Fibroblast of lung (primary cell): Measurements from ENCODE around the gene CRYBB1. TPM values are rescaled to one million over a fixed set of nuclear protein-coding genes. Genes with fewer than 3 reads are reported as not detected.

ENCODE experiments used
- DNase-seq, 2 donors: peaks; one replicate each; pipeline versions ENCODE4 v3.0.0 to v3.0.0-alpha.2; 2010; ENCODE audit warnings: low read depth in 2 of 2
- H2AFZ ChIP-seq: 2 replicates; pipeline ENCODE4 v1.5.1; 2012; ENCODE audit warnings: low read length, control low read depth, inconsistent platforms
- H3K27ac ChIP-seq: 2 replicates; pipeline ENCODE4 v1.5.1; 2011; ENCODE audit warnings: low read length, control low read depth; ENCODE audit not compliant: insufficient read depth
- H3K27me3 ChIP-seq: 2 replicates; pipeline ENCODE4 v1.5.1; 2011; ENCODE audit warnings: mild to moderate bottlenecking, low read length; ENCODE audit not compliant: control insufficient read depth, insufficient read depth
- H3K36me3 ChIP-seq: 2 replicates; pipeline ENCODE4 v1.5.1; 2011; ENCODE audit warnings: low read length; ENCODE audit not compliant: control insufficient read depth, insufficient read depth
- H3K4me1 ChIP-seq: 2 replicates; pipeline ENCODE4 v1.5.1; 2011; ENCODE audit warnings: low read length; ENCODE audit not compliant: control insufficient read depth, insufficient read depth; ENCODE audit errors: extremely low read depth
- H3K4me2 ChIP-seq: 2 replicates; pipeline ENCODE4 v1.5.1; 2011; ENCODE audit warnings: low read length, control low read depth; ENCODE audit not compliant: insufficient read depth; ENCODE audit errors: extremely low read depth
- H3K4me3 ChIP-seq, 4 experiments: fragments of 200-600 bp in 1 of 4; sonication (generic) in 1 of 4; replicated peaks in 1 of 4; 2 replicates each; pipeline ENCODE4 v1.5.1; 2011 to 2016; ENCODE audit warnings: low read length in 4 of 4, low read depth in 3 of 4, mild to moderate bottlenecking in 3 of 4, control low read depth in 2 of 4, inconsistent platforms in 1 of 4, mixed read lengths in 1 of 4; ENCODE audit not compliant: insufficient read depth in 1 of 4; ENCODE audit errors: control extremely low read depth in 1 of 4
- H3K79me2 ChIP-seq: 2 replicates; pipeline ENCODE4 v1.5.1; 2012; ENCODE audit warnings: mild to moderate bottlenecking, low read length, inconsistent platforms; ENCODE audit not compliant: control insufficient read depth, insufficient read depth
- H3K9ac ChIP-seq: 2 replicates; pipeline ENCODE4 v1.5.1; 2011; ENCODE audit warnings: mild to moderate bottlenecking, low read length, control low read depth; ENCODE audit not compliant: insufficient read depth
- H3K9me3 ChIP-seq: 2 replicates; pipeline ENCODE4 v1.5.1; 2012; ENCODE audit warnings: low read depth, low read length; ENCODE audit not compliant: control insufficient read depth, insufficient read depth
- H4K20me1 ChIP-seq: 2 replicates; pipeline ENCODE4 v1.5.1; 2011; ENCODE audit warnings: low read length; ENCODE audit not compliant: control insufficient read depth, insufficient read depth; ENCODE audit errors: extremely low read depth
- EZH2 ChIP-seq: IDR thresholded peaks from 2 replicates; pipeline ENCODE4 v1.5.1; 2012; ENCODE audit warnings: low read length, control low read depth, mild to moderate bottlenecking; ENCODE audit errors: missing control alignments
- polyA plus RNA-seq, 2 donors: library from polyadenylated mRNA; depleted of rRNA in 1 of 2; stranded (reverse) in 1 of 2; unstranded in 1 of 2; fragments of >200 nt; gene quantifications; 2 replicates each; pipeline ENCODE4 v1.2.1, GENCODE V29; 2011 to 2012; ENCODE audit warnings: missing spikeins in 1 of 2
- total RNA-seq: library from RNA; depleted of rRNA; stranded (reverse); fragments of >200 nt; gene quantifications from 2 replicates; pipeline ENCODE4 v1.2.1, GENCODE V29; 2014
- TF ChIP-seq, protein P1 (sequence below), 2 donors: IDR thresholded peaks in 1 of 2; conservative IDR thresholded peaks in 1 of 2; 1 replicate in 1 of 2; 2 replicates in 1 of 2; pipeline ENCODE4 v1.5.1; 2011 to 2012; ENCODE audit warnings: low read length in 2 of 2, control low read depth in 1 of 2, inconsistent platforms in 1 of 2, low read depth in 1 of 2, mild to moderate bottlenecking in 1 of 2

The CRYBB1 gene
- total and polyA plus RNA-seq, 2 donors (not counting 1 experiment from before 2014, with no cell fraction given), result not detected

- H3K4me3 ChIP-seq, result no peak overlapping the region
- no peak overlapping the region for H3K9ac ChIP-seq
- H2AFZ ChIP-seq, result no peak overlapping the region
- no peaks in the 10 kb centered on the region for H3K27me3 ChIP-seq
- no peak overlapping the region for H3K4me2 ChIP-seq
- no peaks in the 10 kb centered on the region for H3K9me3 ChIP-seq
- no peak for DNase-seq
- H3K79me2 ChIP-seq, result peaks cover 3% of the 10 kb centered on the region
- H3K36me3 ChIP-seq, result no peaks in the 10 kb centered on the region
- no peak overlapping the region for H3K27ac ChIP-seq
- no peaks in the 10 kb centered on the region for H3K4me1 ChIP-seq
- H4K20me1 ChIP-seq, result no peaks in the 10 kb centered on the region
- no peak for TF ChIP-seq EZH2
- TF ChIP-seq, protein P1, sequence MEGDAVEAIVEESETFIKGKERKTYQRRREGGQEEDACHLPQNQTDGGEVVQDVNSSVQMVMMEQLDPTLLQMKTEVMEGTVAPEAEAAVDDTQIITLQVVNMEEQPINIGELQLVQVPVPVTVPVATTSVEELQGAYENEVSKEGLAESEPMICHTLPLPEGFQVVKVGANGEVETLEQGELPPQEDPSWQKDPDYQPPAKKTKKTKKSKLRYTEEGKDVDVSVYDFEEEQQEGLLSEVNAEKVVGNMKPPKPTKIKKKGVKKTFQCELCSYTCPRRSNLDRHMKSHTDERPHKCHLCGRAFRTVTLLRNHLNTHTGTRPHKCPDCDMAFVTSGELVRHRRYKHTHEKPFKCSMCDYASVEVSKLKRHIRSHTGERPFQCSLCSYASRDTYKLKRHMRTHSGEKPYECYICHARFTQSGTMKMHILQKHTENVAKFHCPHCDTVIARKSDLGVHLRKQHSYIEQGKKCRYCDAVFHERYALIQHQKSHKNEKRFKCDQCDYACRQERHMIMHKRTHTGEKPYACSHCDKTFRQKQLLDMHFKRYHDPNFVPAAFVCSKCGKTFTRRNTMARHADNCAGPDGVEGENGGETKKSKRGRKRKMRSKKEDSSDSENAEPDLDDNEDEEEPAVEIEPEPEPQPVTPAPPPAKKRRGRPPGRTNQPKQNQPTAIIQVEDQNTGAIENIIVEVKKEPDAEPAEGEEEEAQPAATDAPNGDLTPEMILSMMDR (conservative IDR thresholded peaks at IDR 0.05 in 1 of 2, IDR thresholded peaks at IDR 0.05 in 1 of 2; ENCODE audit: low read depth in 1 of 2, low read length in 2 of 2), result no peak
Observed at GRCh38 chr22:26567610-26568009, 50.2 kb downstream of the CRYBB1 start.

- H3K4me1 ChIP-seq, result no peaks in the 10 kb centered on the region
- H4K20me1 ChIP-seq, result no peaks in the 10 kb centered on the region
- peaks cover 3% of the 10 kb centered on the region for H3K79me2 ChIP-seq
Observed at GRCh38 chr22:26566994-26567393, 50.8 kb downstream of the CRYBB1 start.

GRCh38 chr22:26565889-26566288 is 51.9 kb downstream of the CRYBB1 start:
- no peak overlapping the region for H3K27ac ChIP-seq
- H3K9me3 ChIP-seq, result no peaks in the 10 kb centered on the region
- no peaks in the 10 kb centered on the region for H4K20me1 ChIP-seq
- no peak overlapping the region for H3K9ac ChIP-seq
- no peak overlapping the region for H2AFZ ChIP-seq
- H3K79me2 ChIP-seq, result peaks cover 3% of the 10 kb centered on the region
- no peaks in the 10 kb centered on the region for H3K27me3 ChIP-seq
- TF ChIP-seq, protein P1 (conservative IDR thresholded peaks at IDR 0.05 in 1 of 2, IDR thresholded peaks at IDR 0.05 in 1 of 2; ENCODE audit: low read depth in 1 of 2, low read length in 2 of 2), result no peak
- TF ChIP-seq EZH2, result no peak
- no peaks in the 10 kb centered on the region for H3K36me3 ChIP-seq
- no peak overlapping the region for H3K4me3 ChIP-seq
- no peaks in the 10 kb centered on the region for H3K4me1 ChIP-seq
- no peak for DNase-seq
- H3K4me2 ChIP-seq, result no peak overlapping the region

More at GRCh38 chr22:26566994-26567393, 50.8 kb downstream of the CRYBB1 start:
- Histone ChIP-seq H3K27ac (no peak overlapping the region), H3K27me3 (no peaks in the 10 kb centered on the region), H3K36me3 (no peaks in the 10 kb centered on the region), H3K4me2 (no peak overlapping the region), H3K9ac (no peak overlapping the region), H3K4me3 (no peak overlapping the region), H3K9me3 (no peaks in the 10 kb centered on the region), H2AFZ (no peak overlapping the region)
- no peak for DNase-seq
- TF ChIP-seq, protein P1 (conservative IDR thresholded peaks at IDR 0.05 in 1 of 2, IDR thresholded peaks at IDR 0.05 in 1 of 2; ENCODE audit: low read depth in 1 of 2, low read length in 2 of 2), result no peak
- no peak for TF ChIP-seq EZH2
